ENCODE data around the gene COL8A1. TPM values are rescaled to one million over a fixed set of nuclear protein-coding genes. Genes with fewer than 3 reads are reported as not detected.

Gene COL8A1
- total RNA-seq, 4 donors from 2014 or later: 10.1 to 14.1 (median 11.5) TPM

- no peak for TF ChIP-seq CTCF (IDR thresholded peaks at IDR 0.05; ENCODE audit: low read depth)
Measured at GRCh38 chr3:99818818-99819217, 180.4 kb downstream of the COL8A1 start.

- no peak for TF ChIP-seq CTCF (IDR thresholded peaks at IDR 0.05; ENCODE audit: low read depth)
Measured at GRCh38 chr3:99823723-99824711, 185.6 kb downstream of the COL8A1 start.

GRCh38 chr3:99825004-99825640 is 186.7 kb downstream of the COL8A1 start:
- no peak for TF ChIP-seq CTCF (IDR thresholded peaks at IDR 0.05; ENCODE audit: low read depth)

GRCh38 chr3:99829844-99830243 is 191.4 kb downstream of the COL8A1 start:
- TF ChIP-seq CTCF (IDR thresholded peaks at IDR 0.05; ENCODE audit: low read depth): no peak

- no peak for TF ChIP-seq CTCF (IDR thresholded peaks at IDR 0.05; ENCODE audit: low read depth)
Measured at GRCh38 chr3:99833617-99834205, 195.3 kb downstream of the COL8A1 start.

GRCh38 chr3:99834211-99834957 is 196.0 kb downstream of the COL8A1 start:
- TF ChIP-seq CTCF (IDR thresholded peaks at IDR 0.05; ENCODE audit: low read depth): no peak

Data from subcutaneous adipose tissue (tissue), 4 donors.